Heart right ventricle (tissue), 16 donors: ENCODE measurements around the gene ACVR2A. TPM values are rescaled to one million over a fixed set of nuclear protein-coding genes. Genes with fewer than 3 reads are reported as not detected.

ENCODE experiments used
- ATAC-seq, 8 donors: fragments of 200-7000 bp; cut with Tn5 transposase; one replicate each; pipeline ENCODE4 v1.9.1; 2020; ENCODE audit warnings: mild to moderate bottlenecking in 8 of 8, moderate library complexity in 8 of 8, moderate number of reproducible peaks in 1 of 8
- DNase-seq, 2 donors: peaks; one replicate each; pipeline ENCODE4 v3.0.0-alpha.2; 2020
- H3K27ac ChIP-seq, 10 donors: fragments of 200-600 bp; sonication (generic) in 2 of 10; one replicate each; pipeline versions ENCODE4 v1.5.0 to v1.8.0; 2020 to 2022; ENCODE audit warnings: mild to moderate bottlenecking in 3 of 10
- H3K27me3 ChIP-seq, 7 donors: fragments of 200-600 bp; one replicate each; pipeline ENCODE4 v1.8.0; 2021 to 2022; ENCODE audit warnings: mild to moderate bottlenecking in 2 of 7
- H3K36me3 ChIP-seq, 9 donors: fragments of 200-600 bp; sonication (generic) in 1 of 9; one replicate each; pipeline versions ENCODE4 v1.5.0 to v1.8.0; 2020 to 2022; ENCODE audit warnings: mild to moderate bottlenecking in 2 of 9
- H3K4me1 ChIP-seq, 9 donors: fragments of 200-600 bp; sonication (generic) in 1 of 9; one replicate each; pipeline versions ENCODE4 v1.5.0 to v1.8.0; 2020 to 2022; ENCODE audit warnings: mild to moderate bottlenecking in 4 of 9
- H3K4me3 ChIP-seq, 10 donors: fragments of 200-600 bp; sonication (generic) in 2 of 10; one replicate each; pipeline versions ENCODE4 v1.5.0 to v1.8.0; 2020 to 2022; ENCODE audit warnings: mild to moderate bottlenecking in 7 of 10, moderate library complexity in 2 of 10
- H3K9me3 ChIP-seq, 11 donors: fragments of 200-600 bp in 10 of 11; sonication (generic) in 2 of 11; one replicate each; pipeline versions ENCODE4 v1.5.0 to v1.8.0; 2013 to 2022; ENCODE audit warnings: mild to moderate bottlenecking in 2 of 11, control low read depth in 1 of 11, moderate library complexity in 1 of 11
- WGBS, 2 donors: extraction: QIAGEN DNeasy Blood & Tissue Kit; methylation state at CpG; one replicate each; pipeline ENCODE4 v1.1.7; 2013; ENCODE audit warnings: inconsistent platforms in 1 of 2; 5-methylcytosine and 5-hydroxymethylcytosine counted together
- intact Hi-C, 10 donors: fragments of 100-400 bp; cut with DNase I; formaldehyde crosslinking; loops; one replicate each; pipeline versions ENCODE4 v1.11.1 to v1.14.2; 2022
- long read RNA-seq, 3 donors: library from polyadenylated mRNA; unstranded; transcript quantifications; one replicate each; pipeline ENCODE4 v2.0.0, GENCODE V29; 2020 to 2021
- polyA plus RNA-seq, 2 donors: library from polyadenylated mRNA; stranded (reverse); fragments of 200-250 nt; gene quantifications; one replicate each; pipeline ENCODE4 v1.2.3, GENCODE V29; 2013
- total RNA-seq, 10 donors: library from RNA; stranded (reverse); fragmentation: NEBNext Ultra II Directional in 3 of 10; extraction: Animal tissue kit (Norgen Biotek cat#: 25700) in 3 of 10; gene quantifications; one replicate each; pipeline versions ENCODE4 v1.2.1 to v1.2.4, GENCODE V29; 2021 to 2023
- TF ChIP-seq, protein P1 (sequence below), 9 donors: fragments of 200-600 bp; sonication (generic) in 2 of 9; IDR thresholded peaks; one replicate each; pipeline versions ENCODE4 v1.5.0 to v1.8.0; 2021 to 2022; ENCODE audit warnings: antibody characterized with exemption in 9 of 9, mild to moderate bottlenecking in 5 of 9, moderate library complexity in 1 of 9
- donor health status: Arrhythmogenic right ventricular cardiomyopathy.
- donor health status: ischemic (EF 13 %, LVEDD 7.1; RV severe dilation, severe dysfunction).
- donor health status: healthy with polysubstance abuse.
- donor health status: DM: no; HTN: yes; CAD: no.
- donor health status: DM: no; HTN: no; CAD: no.
- donor health status: ischemic (EF 25% LVEDD 6.9; RV normal size, moderate dysfunction).
- donor health status: ischemic (EF 25% LVEDD 5.7; RV mildly dilated, moderate dysfunction).
- donor health status: healthy.
- donor health status: DM: yes; HTN: yes; CAD: no.
- donor health status: Ischemic cardiomyopathy.
- donor health status: ischemic (EF 35%, LVEDD 5.7; RV mildly dilated, moderate dysfunction).
- donor health status: nonischemic (EF 11% LVEDD 7.7; RV severe dilation, severe dysfunction).
- donor health status: DM: yes; HTN: yes; CAD: no.
- donor health status: PGD.
- donor health status: ischemic (EF 29% LVEDD 5.4; RV normal size, mild dysfunction).
- donor health status: nonischemic (EF 23%, LVEDD 6.1; RV moderate dilation, normal function).

The ACVR2A gene
- total RNA-seq = 10 to 100 TPM in 9 of 10 donors, 1 to 10 TPM in 1; 9.2 to 14.4 (median 11.4) TPM
- 1 to 10 TPM; 2.7 to 5.6 TPM for polyA plus RNA-seq
- long read RNA-seq, donor 1, full-length matches to known transcripts = 1 of 6 reads
- long read RNA-seq, donor 1, partial matches to known transcripts = 1 of 6 reads
- long read RNA-seq, donor 1, other reads (novel, unspliced or antisense) = 4 of 6 reads
- long read RNA-seq, donor 2, full-length matches to known transcripts = 4 of 8 reads
- long read RNA-seq, donor 2, partial matches to known transcripts = 2 of 8 reads
- long read RNA-seq, donor 2, other reads (novel, unspliced or antisense) = 2 of 8 reads
- long read RNA-seq, donor 3, full-length matches to known transcripts = 3 of 13 reads
- long read RNA-seq, donor 3, partial matches to known transcripts = 3 of 13 reads
- long read RNA-seq, donor 3, other reads (novel, unspliced or antisense) = 7 of 13 reads

DNA sequence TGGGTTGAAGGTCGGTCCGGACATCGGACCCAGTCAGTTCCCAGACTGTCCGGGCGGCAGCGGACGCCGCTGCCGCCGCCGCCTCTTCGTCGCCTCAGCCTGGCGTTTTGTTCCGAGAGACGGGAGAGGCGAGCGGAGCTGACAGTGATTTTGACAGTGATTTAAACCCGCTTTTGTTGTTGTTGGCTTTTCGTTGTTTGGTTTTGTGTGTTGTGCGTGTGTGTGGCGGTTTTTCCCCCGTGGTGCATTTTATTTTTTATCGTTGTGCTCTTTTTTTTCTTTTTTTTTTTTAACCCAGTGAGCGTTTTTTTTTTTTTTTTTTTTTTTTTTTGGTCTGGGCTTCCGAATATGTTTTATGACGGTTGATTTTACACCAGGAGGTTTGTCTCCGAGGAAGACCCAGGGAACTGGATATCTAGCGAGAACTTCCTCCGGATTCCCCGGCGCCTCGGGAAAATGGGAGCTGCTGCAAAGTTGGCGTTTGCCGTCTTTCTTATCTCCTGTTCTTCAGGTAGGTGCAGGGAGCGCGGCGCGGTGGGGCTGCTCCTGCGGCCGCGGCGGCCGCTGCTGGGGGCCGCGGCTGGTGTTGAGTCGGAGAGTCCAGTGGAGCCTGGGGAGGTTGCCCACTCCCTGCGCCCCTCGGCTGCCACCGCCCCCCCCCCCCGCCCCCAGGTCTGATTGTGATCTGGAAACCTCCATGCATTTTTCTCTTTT is at the start of gene ACVR2A:
TSS of gene ACVR2A (plus strand) at position 333 of the 714 bp plus-strand sequence. CDS start at position 457, 124 bp downstream.
- 0 to 1% methylated on average over 50 of the region's 51 CpGs for WGBS, 2 donors
- DNase-seq = peak; percentile 13 to 37

DNA sequence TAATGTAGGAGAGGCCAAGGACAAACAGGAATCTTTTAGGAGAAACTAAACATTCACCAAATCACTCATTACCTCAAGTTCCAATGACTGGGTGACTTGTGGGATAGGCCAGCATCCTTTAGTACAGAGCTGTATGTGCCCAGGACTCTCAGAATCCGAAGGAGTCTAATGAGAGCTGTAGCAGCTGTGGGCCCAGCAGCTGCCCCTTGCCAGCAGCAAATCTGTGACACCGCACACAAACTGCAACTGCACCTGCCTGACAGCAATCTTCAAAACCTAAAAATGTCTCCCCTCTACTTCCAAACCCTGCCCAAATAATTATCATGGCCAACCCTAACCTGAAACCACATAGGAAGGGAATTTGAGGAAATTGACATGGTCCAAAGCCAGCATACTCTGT is 44.5 kb upstream of the ACVR2A start:
- 47 to 94% methylated on average over 2 of the region's 2 CpGs for WGBS, 2 donors
- intact Hi-C loops = no loop called here
- TF ChIP-seq, protein P1, sequence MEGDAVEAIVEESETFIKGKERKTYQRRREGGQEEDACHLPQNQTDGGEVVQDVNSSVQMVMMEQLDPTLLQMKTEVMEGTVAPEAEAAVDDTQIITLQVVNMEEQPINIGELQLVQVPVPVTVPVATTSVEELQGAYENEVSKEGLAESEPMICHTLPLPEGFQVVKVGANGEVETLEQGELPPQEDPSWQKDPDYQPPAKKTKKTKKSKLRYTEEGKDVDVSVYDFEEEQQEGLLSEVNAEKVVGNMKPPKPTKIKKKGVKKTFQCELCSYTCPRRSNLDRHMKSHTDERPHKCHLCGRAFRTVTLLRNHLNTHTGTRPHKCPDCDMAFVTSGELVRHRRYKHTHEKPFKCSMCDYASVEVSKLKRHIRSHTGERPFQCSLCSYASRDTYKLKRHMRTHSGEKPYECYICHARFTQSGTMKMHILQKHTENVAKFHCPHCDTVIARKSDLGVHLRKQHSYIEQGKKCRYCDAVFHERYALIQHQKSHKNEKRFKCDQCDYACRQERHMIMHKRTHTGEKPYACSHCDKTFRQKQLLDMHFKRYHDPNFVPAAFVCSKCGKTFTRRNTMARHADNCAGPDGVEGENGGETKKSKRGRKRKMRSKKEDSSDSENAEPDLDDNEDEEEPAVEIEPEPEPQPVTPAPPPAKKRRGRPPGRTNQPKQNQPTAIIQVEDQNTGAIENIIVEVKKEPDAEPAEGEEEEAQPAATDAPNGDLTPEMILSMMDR (IDR thresholded peaks at IDR 0.05) = no peak

More for the DNA sequence above, at the start of gene ACVR2A:
- Histone ChIP-seq H3K9me3 (no peaks in the 10 kb centered on the region), H3K4me3 (peak within 1 kb of the TSS; percentile 73 to 92 (median 84)), H3K36me3 (no peaks in the 10 kb centered on the region), H3K4me1 (peaks cover 0 to 53% (median 34%) of the 10 kb centered on the region in 9 donors), H3K27me3 (peaks cover 0 to 9% (median 0%) of the 10 kb centered on the region in 7 donors), H3K27ac (peak within 1 kb of the TSS; percentile 91 to 99 (median 97))
- TF ChIP-seq, protein P1 (IDR thresholded peaks at IDR 0.05) = no peak
- peak in 6 of 8 donors; percentile 15 to 35 (median 25) for ATAC-seq
- intact Hi-C loops = loop anchor here in 5 of 10 donors (2.0 to 10.0 kb wide), 4 partner anchors 50 to 67 kb away; no protein-coding TSS in a partner anchor

DNA sequence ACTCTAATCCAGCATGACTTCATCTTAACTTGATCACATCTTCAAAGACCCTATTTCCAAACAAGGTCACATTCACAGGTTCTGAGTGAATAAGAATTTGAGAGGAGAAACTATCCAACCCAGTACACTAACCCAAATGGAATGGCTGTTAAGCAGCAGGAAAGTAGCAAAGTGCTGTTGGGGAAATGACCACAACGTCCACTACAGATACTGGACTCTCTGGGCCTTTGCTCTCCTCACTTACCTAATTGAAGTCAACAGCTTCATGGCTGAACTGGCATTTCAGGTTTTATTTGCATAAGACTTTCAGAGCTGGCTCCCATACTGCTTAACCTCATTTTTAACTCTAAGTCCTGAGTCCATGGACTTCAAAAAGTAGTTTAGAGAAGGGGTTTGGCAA is 38.0 kb upstream of the ACVR2A start:
- 61 to 67% methylated on average over 1 of the region's 1 CpG for WGBS, 2 donors
- DNase-seq (no peak), ATAC-seq (no peak)
- TF ChIP-seq, protein P1 (IDR thresholded peaks at IDR 0.05) = no peak
- Histone ChIP-seq H3K27me3 (peaks cover 0 to 3% (median 0%) of the 10 kb centered on the region in 7 donors), H3K4me3 (no peak overlapping the region), H3K4me1 (no peaks in the 10 kb centered on the region), H3K36me3 (no peaks in the 10 kb centered on the region), H3K9me3 (no peaks in the 10 kb centered on the region), H3K27ac (no peak overlapping the region)
- intact Hi-C loops = no loop called here

More for the DNA sequence above, 44.5 kb upstream of the ACVR2A start:
- Histone ChIP-seq H3K36me3 (no peaks in the 10 kb centered on the region), H3K4me1 (peaks cover 0 to 7% (median 0%) of the 10 kb centered on the region in 9 donors), H3K27ac (no peak overlapping the region), H3K4me3 (no peak overlapping the region), H3K27me3 (no peaks in the 10 kb centered on the region), H3K9me3 (no peaks in the 10 kb centered on the region)
- no peak for DNase-seq
- no peak for ATAC-seq

DNA sequence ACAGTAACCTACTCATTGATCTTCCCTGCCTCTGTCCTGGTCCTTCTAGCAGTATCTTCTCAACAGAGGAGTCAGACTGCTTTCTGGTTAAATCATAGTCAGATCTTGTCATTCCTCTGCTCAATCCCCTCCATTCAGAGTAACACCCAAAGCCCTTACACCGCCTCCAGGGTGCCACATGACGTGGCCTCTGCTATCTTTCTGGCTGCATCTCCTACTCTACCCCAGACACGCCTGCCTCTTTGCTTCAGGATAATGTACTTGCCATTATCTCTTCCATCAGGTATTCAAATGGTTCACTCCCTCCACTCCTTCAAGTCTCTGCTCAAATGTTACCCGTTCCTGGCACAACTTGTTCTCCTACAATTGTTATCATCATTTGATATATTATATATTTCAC is 36.3 kb upstream of the ACVR2A start:
- Histone ChIP-seq H3K4me1 (no peaks in the 10 kb centered on the region), H3K27me3 (peaks cover 0 to 3% (median 0%) of the 10 kb centered on the region in 7 donors), H3K36me3 (no peaks in the 10 kb centered on the region), H3K27ac (no peak overlapping the region), H3K4me3 (no peak overlapping the region), H3K9me3 (no peaks in the 10 kb centered on the region)
- WGBS, 2 donors = 67 to 84% methylated on average over 4 of the region's 4 CpGs
- no peak for DNase-seq
- no peak for ATAC-seq
- TF ChIP-seq, protein P1 (IDR thresholded peaks at IDR 0.05) = no peak
- intact Hi-C loops = no loop called here
